Stimulated activated CD4-positive, alpha-beta T cell treated with anti-CD3 and anti-CD28 coated beads, Interleukin-1b, Interleukin-23, amount 100 ng/mL, for 24 hours (primary cell): ENCODE measurements around the gene MAP4K4.
"Not testable (repeated sequence)": the region's sequence is repeated elsewhere in the genome, so short reads cannot be mapped to it uniquely, and the experiment has no call there.

Experiments
- DNase-seq, 4 experiments: peaks; one replicate each; pipeline ENCODE4 v3.0.0-alpha.2; 2020; ENCODE audit warnings: low read depth in 4 of 4, low spot score in 1 of 4

The MAP4K4 gene

GRCh38 chr2:101766337-101766736 is 68.8 kb downstream of the MAP4K4 start:
- DNase-seq = no peak

- no peak for DNase-seq
These were observed 69.6 kb downstream of the MAP4K4 start for GRCh38 chr2:101766871-101767739.

- no peak for DNase-seq
These were observed 71.2 kb downstream of the MAP4K4 start for GRCh38 chr2:101768556-101769220.

- not testable (repeated sequence) for DNase-seq
These were observed 72.2 kb downstream of the MAP4K4 start for GRCh38 chr2:101769726-101770125.

- DNase-seq = no peak
These were observed 73.2 kb downstream of the MAP4K4 start for GRCh38 chr2:101770726-101771125.

GRCh38 chr2:101771227-101771902 is 73.9 kb downstream of the MAP4K4 start:
- no peak for DNase-seq

GRCh38 chr2:101771910-101772321 is 74.4 kb downstream of the MAP4K4 start:
- DNase-seq = no peak

GRCh38 chr2:101773137-101773536 is 75.6 kb downstream of the MAP4K4 start:
- no peak for DNase-seq

GRCh38 chr2:101773961-101774360 is 76.5 kb downstream of the MAP4K4 start:
- not testable (repeated sequence) for DNase-seq

GRCh38 chr2:101775092-101775491 is 77.6 kb downstream of the MAP4K4 start:
- no peak for DNase-seq

GRCh38 chr2:101775636-101776035 is 78.1 kb downstream of the MAP4K4 start:
- no peak for DNase-seq

GRCh38 chr2:101776172-101777043 is 78.9 kb downstream of the MAP4K4 start:
- no peak for DNase-seq

- no peak for DNase-seq
These were observed 79.8 kb downstream of the MAP4K4 start for GRCh38 chr2:101777337-101777736.

GRCh38 chr2:101778102-101778501 is 80.6 kb downstream of the MAP4K4 start:
- no peak for DNase-seq

- DNase-seq = no peak
These were observed 81.7 kb downstream of the MAP4K4 start for GRCh38 chr2:101779190-101779589.

- no peak for DNase-seq
These were observed 82.1 kb downstream of the MAP4K4 start for GRCh38 chr2:101779656-101780055.

GRCh38 chr2:101781326-101781725 is 83.8 kb downstream of the MAP4K4 start:
- DNase-seq = no peak

- DNase-seq = no peak
These were observed 84.4 kb downstream of the MAP4K4 start for GRCh38 chr2:101781791-101782426.

GRCh38 chr2:101782427-101782792 is 84.9 kb downstream of the MAP4K4 start:
- no peak for DNase-seq

GRCh38 chr2:101787097-101787496 is 89.6 kb downstream of the MAP4K4 start:
- no peak for DNase-seq
